ENCODE results near the gene MYOZ3.
A peak's percentile ranks its signal among the peaks of the same experiment; 100 is the strongest.

Gene MYOZ3

DNA sequence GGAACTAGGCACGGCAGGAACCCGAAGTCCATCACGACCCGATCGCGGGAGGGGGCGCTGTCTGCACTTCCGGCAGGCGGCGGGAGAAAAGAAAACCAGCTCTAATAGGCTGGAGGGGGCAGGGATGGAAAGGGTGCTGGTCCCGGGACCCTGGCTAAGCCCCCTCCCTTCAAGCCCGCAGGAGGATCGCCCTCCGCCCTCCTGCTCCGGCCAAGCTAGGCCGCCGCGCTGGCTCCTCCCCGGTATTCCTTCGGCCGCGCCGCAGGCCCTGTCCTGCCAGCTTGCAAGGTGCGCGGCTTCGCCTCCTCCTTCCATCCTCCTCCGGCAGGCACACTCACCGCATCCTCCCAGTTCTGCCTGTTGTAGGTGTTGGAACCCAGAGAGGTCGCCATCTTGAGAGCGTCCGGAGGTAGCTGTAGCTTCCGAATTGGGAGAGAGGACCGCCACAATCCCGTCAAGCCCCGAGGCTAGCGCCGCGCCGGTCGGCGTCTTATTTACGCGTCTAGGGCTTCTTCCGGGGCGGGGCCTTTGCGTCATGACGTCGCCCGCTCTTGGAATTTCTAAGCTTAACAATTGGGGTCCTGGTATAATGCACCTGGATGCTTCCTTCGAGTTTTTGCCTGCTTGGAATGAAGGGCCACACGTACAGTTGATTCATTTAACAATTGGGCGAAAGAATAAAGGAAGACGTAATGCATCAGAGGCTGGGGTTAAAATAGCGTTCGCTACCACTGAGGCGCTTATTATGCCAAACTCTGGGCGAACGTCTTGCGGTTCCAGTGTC is 39.7 kb downstream of the MYOZ3 start, which contains the start of gene RBM22:
Gene RBM22 (minus strand): TSS at position 469 of the 784 bp plus-strand sequence. CDS start 77 bp downstream, at position 392.
- DNase-seq (ENCODE audit: low read depth): peak; percentile 89

GRCh38 chr5:150703762-150704161 is 42.7 kb downstream of the MYOZ3 start:
- no peak for DNase-seq (ENCODE audit: low read depth)

GRCh38 chr5:150706776-150707390 is 45.8 kb downstream of the MYOZ3 start:
- no peak for DNase-seq (ENCODE audit: low read depth)

DNA sequence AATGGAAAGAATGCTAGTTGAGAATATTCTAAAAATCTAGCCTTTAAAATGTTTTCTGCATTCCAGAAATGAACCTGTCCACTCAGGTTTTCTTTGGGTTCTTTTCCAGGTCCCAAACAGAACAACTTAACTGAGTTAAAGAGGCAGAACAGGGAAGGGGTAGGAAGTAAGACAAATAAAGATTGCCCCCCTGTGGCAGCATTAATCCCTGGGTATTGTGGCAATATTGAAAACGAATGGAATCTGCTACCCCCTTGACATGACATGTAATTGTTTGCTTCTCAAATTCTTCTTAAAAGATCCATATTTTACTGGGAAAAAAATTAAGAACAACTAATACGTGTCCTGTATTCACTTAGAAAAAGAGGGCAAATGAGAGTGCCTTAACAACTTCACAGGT is 49.1 kb downstream of the MYOZ3 start:
- no peak for DNase-seq (ENCODE audit: low read depth)

DNA sequence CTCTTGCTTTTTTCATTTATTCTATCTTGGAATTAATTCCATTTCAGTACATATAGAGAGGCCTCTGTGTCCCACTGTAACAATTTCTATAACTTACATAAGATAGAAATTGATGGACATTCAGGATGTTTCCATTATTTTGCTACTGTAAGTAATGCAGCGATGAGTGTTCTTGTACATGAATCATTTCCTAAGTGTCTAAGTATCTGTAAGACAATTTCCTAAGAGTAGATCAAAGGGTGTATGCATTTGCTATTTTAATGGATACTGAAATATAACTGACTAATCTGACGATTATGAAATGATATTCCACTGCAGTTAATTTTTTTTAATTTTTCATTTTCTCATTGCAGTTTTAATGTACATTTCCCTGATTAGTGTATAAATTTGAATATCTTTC is 62.8 kb downstream of the MYOZ3 start:
- no peak for DNase-seq (ENCODE audit: low read depth)
